COLO668 (cell line): ENCODE results near the gene SAA1.
"Not testable (repeated sequence)": the region's sequence is repeated elsewhere in the genome, so short reads cannot be mapped to it uniquely, and the experiment has no call there.

ENCODE experiments used
- DNase-seq: peaks from one replicate; lab custom pipeline; 2025; ENCODE audit not compliant: unreplicated experiment; lab: John Stamatoyannopoulos, UW

SAA1 gene

GRCh38 chr11:18254781-18255361 lies 11.2 kb upstream of the SAA1 start:
- DNase-seq: no peak

GRCh38 chr11:18259259-18259658 lies 6.8 kb upstream of the SAA1 start:
- DNase-seq: no peak

- DNase-seq: no peak
Observed at GRCh38 chr11:18261721-18262120, 4.3 kb upstream of the SAA1 start.

- DNase-seq: not testable (repeated sequence)
Observed at GRCh38 chr11:18262681-18263350, 3.2 kb upstream of the SAA1 start.

GRCh38 chr11:18264035-18264434 lies 2.0 kb upstream of the SAA1 start:
- DNase-seq: no peak

- DNase-seq: no peak
Observed at GRCh38 chr11:18264677-18265555, 1.1 kb upstream of the SAA1 start.

- not testable (repeated sequence) for DNase-seq
Observed at GRCh38 chr11:18267335-18268133, 1.5 kb downstream of the SAA1 start.

- not testable (repeated sequence) for DNase-seq
Observed at GRCh38 chr11:18269252-18269651, 3.2 kb downstream of the SAA1 start.

GRCh38 chr11:18270102-18270501 lies 4.0 kb downstream of the SAA1 start:
- DNase-seq: no peak

GRCh38 chr11:18271206-18271605 lies 5.1 kb downstream of the SAA1 start:
- DNase-seq: no peak

- no peak for DNase-seq
Observed at GRCh38 chr11:18277565-18278271, 11.7 kb downstream of the SAA1 start.

GRCh38 chr11:18280438-18281045 lies 14.5 kb downstream of the SAA1 start:
- no peak for DNase-seq

GRCh38 chr11:18282626-18283025 lies 16.6 kb downstream of the SAA1 start:
- DNase-seq: no peak

- DNase-seq: no peak
Observed at GRCh38 chr11:18285841-18286240, 19.8 kb downstream of the SAA1 start.

- DNase-seq: no peak
Observed at GRCh38 chr11:18288911-18289310, 22.8 kb downstream of the SAA1 start.

GRCh38 chr11:18294862-18295261 lies 28.8 kb downstream of the SAA1 start:
- no peak for DNase-seq

GRCh38 chr11:18295316-18295715 lies 29.3 kb downstream of the SAA1 start:
- DNase-seq: no peak

- no peak for DNase-seq
Observed at GRCh38 chr11:18299721-18300120, 33.7 kb downstream of the SAA1 start.

GRCh38 chr11:18304745-18305144 lies 38.7 kb downstream of the SAA1 start:
- DNase-seq: no peak

GRCh38 chr11:18307461-18308139 lies 41.5 kb downstream of the SAA1 start:
- DNase-seq: no peak
